ENCODE data around the gene GULP1. TPM values are rescaled to one million over a fixed set of nuclear protein-coding genes. Genes with fewer than 3 reads are reported as not detected.

The GULP1 gene
- polyA plus RNA-seq, 1 donor from 2014 or later = 10.2 TPM

DNA sequence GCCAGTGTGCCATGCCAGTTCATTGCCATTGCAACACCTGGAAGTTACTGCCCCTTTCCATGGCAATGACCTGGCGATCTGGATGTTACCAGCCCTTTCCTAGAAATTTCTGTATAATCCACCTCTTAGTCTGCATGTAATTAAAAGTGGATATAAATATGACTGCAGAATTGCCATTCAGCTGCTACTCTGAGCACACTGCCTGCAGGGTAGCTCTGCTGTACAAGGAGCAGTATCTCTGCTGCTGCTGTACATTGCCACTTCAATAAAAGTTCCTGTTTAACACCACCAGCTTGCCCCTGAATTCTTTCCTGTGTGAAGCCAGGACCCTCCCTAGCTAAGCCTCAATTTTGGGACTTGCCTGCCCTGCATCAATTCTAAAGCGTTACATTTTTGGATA, 17.4 kb upstream of the GULP1 start:
- Histone ChIP-seq H4K20me1 (ENCODE audit: insufficient read depth) (no peaks in the 10 kb centered on the region), H3K27me3 (ENCODE audit: insufficient read depth, low read depth, low read length) (no peaks in the 10 kb centered on the region), H3K27ac (ENCODE audit: low read length) (no peak overlapping the region), H3F3A (ENCODE audit: insufficient read depth, low read length, poor library complexity, severe bottlenecking) (no peaks in the 10 kb centered on the region), H3K9me2 (ENCODE audit: insufficient read depth, low read length) (no peaks in the 10 kb centered on the region), H3K79me2 (replicated peaks; ENCODE audit: insufficient read depth, low read length) (no peaks in the 10 kb centered on the region), H3K9me3 (ENCODE audit: low read length) (no peaks in the 10 kb centered on the region), H2AFZ (ENCODE audit: low read depth, low read length) (no peak overlapping the region), H3K4me3 (ENCODE audit: low read length) (no peak overlapping the region), H3K4me2 (ENCODE audit: low read length) (no peak overlapping the region), H3K9ac (ENCODE audit: low read length) (no peak overlapping the region), H3K36me3 (ENCODE audit: insufficient read depth, low read length) (no peaks in the 10 kb centered on the region)
- TF ChIP-seq SMC3 (conservative IDR thresholded peaks at IDR 0.05; ENCODE audit: poor library complexity) = no peak

DNA sequence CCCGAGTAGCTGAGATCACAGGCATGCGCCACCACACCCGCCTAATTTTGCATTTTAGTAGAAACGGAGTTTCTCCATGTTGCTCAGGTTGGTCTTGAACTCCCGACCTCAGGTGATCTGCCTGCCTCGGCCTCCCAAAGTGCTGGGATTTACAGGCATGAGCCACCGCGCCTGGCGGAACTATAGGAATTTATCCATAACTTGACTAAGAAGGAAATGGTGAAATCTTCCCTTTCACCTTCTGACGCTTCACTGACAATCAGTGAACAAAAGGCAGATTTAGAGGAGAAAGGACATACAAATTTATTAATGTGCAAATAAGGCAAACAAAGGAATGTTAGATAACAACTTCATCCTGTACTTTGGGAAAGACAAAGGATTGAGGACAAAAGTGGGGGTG, 15.4 kb upstream of the GULP1 start:
- Histone ChIP-seq H3K27ac (ENCODE audit: low read length) (no peak overlapping the region), H3F3A (ENCODE audit: insufficient read depth, low read length, poor library complexity, severe bottlenecking) (no peaks in the 10 kb centered on the region), H3K4me2 (ENCODE audit: low read length) (no peak overlapping the region), H3K9ac (ENCODE audit: low read length) (no peak overlapping the region), H3K27me3 (ENCODE audit: insufficient read depth, low read depth, low read length) (no peaks in the 10 kb centered on the region), H3K4me3 (ENCODE audit: low read length) (no peak overlapping the region), H3K9me2 (ENCODE audit: insufficient read depth, low read length) (no peaks in the 10 kb centered on the region), H4K20me1 (ENCODE audit: insufficient read depth) (no peaks in the 10 kb centered on the region), H3K36me3 (ENCODE audit: insufficient read depth, low read length) (no peaks in the 10 kb centered on the region), H3K9me3 (ENCODE audit: low read length) (no peaks in the 10 kb centered on the region), H2AFZ (ENCODE audit: low read depth, low read length) (no peak overlapping the region), H3K79me2 (replicated peaks; ENCODE audit: insufficient read depth, low read length) (no peaks in the 10 kb centered on the region)
- TF ChIP-seq, protein P1, sequence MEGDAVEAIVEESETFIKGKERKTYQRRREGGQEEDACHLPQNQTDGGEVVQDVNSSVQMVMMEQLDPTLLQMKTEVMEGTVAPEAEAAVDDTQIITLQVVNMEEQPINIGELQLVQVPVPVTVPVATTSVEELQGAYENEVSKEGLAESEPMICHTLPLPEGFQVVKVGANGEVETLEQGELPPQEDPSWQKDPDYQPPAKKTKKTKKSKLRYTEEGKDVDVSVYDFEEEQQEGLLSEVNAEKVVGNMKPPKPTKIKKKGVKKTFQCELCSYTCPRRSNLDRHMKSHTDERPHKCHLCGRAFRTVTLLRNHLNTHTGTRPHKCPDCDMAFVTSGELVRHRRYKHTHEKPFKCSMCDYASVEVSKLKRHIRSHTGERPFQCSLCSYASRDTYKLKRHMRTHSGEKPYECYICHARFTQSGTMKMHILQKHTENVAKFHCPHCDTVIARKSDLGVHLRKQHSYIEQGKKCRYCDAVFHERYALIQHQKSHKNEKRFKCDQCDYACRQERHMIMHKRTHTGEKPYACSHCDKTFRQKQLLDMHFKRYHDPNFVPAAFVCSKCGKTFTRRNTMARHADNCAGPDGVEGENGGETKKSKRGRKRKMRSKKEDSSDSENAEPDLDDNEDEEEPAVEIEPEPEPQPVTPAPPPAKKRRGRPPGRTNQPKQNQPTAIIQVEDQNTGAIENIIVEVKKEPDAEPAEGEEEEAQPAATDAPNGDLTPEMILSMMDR (IDR thresholded peaks at IDR 0.05; ENCODE audit: poor library complexity, severe bottlenecking) = no peak
- no peak for TF ChIP-seq RAD21 (conservative IDR thresholded peaks at IDR 0.05)
- no peak for TF ChIP-seq SMC3 (conservative IDR thresholded peaks at IDR 0.05; ENCODE audit: poor library complexity)
- TF ChIP-seq REST (IDR thresholded peaks at IDR 0.05; ENCODE audit: borderline replicate concordance) = no peak
- TF ChIP-seq TAF1 (IDR thresholded peaks at IDR 0.05; ENCODE audit: low read depth) = no peak
- TF ChIP-seq POLR2AphosphoS5 (IDR thresholded peaks at IDR 0.05) = no peak
- no peak for TF ChIP-seq EP300 (conservative IDR thresholded peaks at IDR 0.05; ENCODE audit: poor library complexity, severe bottlenecking)
- no peak for TF ChIP-seq EZH2 (IDR thresholded peaks at IDR 0.05; ENCODE audit: borderline replicate concordance, insufficient read depth, low read length, poor library complexity, severe bottlenecking)
- TF ChIP-seq MXI1 (conservative IDR thresholded peaks at IDR 0.05; ENCODE audit: poor library complexity, severe bottlenecking) = no peak

GRCh38 chr2:188277786-188278185, 13.9 kb upstream of the GULP1 start:
- H3K9me2 ChIP-seq (ENCODE audit: insufficient read depth, low read length) = no peaks in the 10 kb centered on the region
- H3K27ac ChIP-seq (ENCODE audit: low read length) = no peak overlapping the region
- TF ChIP-seq EP300 (conservative IDR thresholded peaks at IDR 0.05; ENCODE audit: poor library complexity, severe bottlenecking) (no peak), REST (IDR thresholded peaks at IDR 0.05; ENCODE audit: borderline replicate concordance) (no peak), POLR2AphosphoS5 (IDR thresholded peaks at IDR 0.05) (no peak), EZH2 (IDR thresholded peaks at IDR 0.05; ENCODE audit: borderline replicate concordance, insufficient read depth, low read length, poor library complexity, severe bottlenecking) (no peak), MXI1 (conservative IDR thresholded peaks at IDR 0.05; ENCODE audit: poor library complexity, severe bottlenecking) (no peak), SMC3 (conservative IDR thresholded peaks at IDR 0.05; ENCODE audit: poor library complexity) (no peak), RAD21 (conservative IDR thresholded peaks at IDR 0.05) (no peak), TAF1 (IDR thresholded peaks at IDR 0.05; ENCODE audit: low read depth) (no peak)
- TF ChIP-seq, protein P1 (IDR thresholded peaks at IDR 0.05; ENCODE audit: poor library complexity, severe bottlenecking) = no peak
- H3K36me3 ChIP-seq (ENCODE audit: insufficient read depth, low read length) = no peaks in the 10 kb centered on the region
- no peak overlapping the region for H3K4me2 ChIP-seq (ENCODE audit: low read length)
- H3K9ac ChIP-seq (ENCODE audit: low read length) = no peak overlapping the region
- no peaks in the 10 kb centered on the region for H3K27me3 ChIP-seq (ENCODE audit: insufficient read depth, low read depth, low read length)
- no peaks in the 10 kb centered on the region for H4K20me1 ChIP-seq (ENCODE audit: insufficient read depth)
- no peak overlapping the region for H2AFZ ChIP-seq (ENCODE audit: low read depth, low read length)
- H3K79me2 ChIP-seq (replicated peaks; ENCODE audit: insufficient read depth, low read length) = no peaks in the 10 kb centered on the region
- no peak overlapping the region for H3K4me3 ChIP-seq (ENCODE audit: low read length)
- no peaks in the 10 kb centered on the region for H3K9me3 ChIP-seq (ENCODE audit: low read length)
- H3F3A ChIP-seq (ENCODE audit: insufficient read depth, low read length, poor library complexity, severe bottlenecking) = no peaks in the 10 kb centered on the region

Data from neural cell (in vitro differentiated cells).